Stimulated activated CD4-positive, alpha-beta T cell treated with anti-CD3 and anti-CD28 coated beads, Interleukin-2, amount 100 ng/mL, for 48 hours (primary cell): ENCODE data around the gene EPSTI1.
"Not testable (repeated sequence)": the region's sequence is repeated elsewhere in the genome, so short reads cannot be mapped to it uniquely, and the experiment has no call there.

Experiments used
- DNase-seq, 2 donors: peaks; one replicate each; pipeline ENCODE4 v3.0.0-alpha.2; 2020

The EPSTI1 gene

GRCh38 chr13:43003729-43004128 is 11.7 kb upstream of the EPSTI1 start:
- DNase-seq: no peak

- DNase-seq: no peak
Observed at GRCh38 chr13:43003010-43003409, 11.0 kb upstream of the EPSTI1 start.

GRCh38 chr13:43002021-43002420 is 10.0 kb upstream of the EPSTI1 start:
- DNase-seq: no peak

- DNase-seq: no peak
Observed at GRCh38 chr13:43000676-43001075, 8.6 kb upstream of the EPSTI1 start.

GRCh38 chr13:42999491-42999890 is 7.5 kb upstream of the EPSTI1 start:
- no peak for DNase-seq

- DNase-seq: no peak
Observed at GRCh38 chr13:42997381-42997780, 5.3 kb upstream of the EPSTI1 start.

GRCh38 chr13:42996584-42996983 is 4.5 kb upstream of the EPSTI1 start:
- no peak for DNase-seq

GRCh38 chr13:42994878-42995277 is 2.8 kb upstream of the EPSTI1 start:
- no peak for DNase-seq

- DNase-seq: no peak
Observed at GRCh38 chr13:42992764-42993122, 702 bp upstream of the EPSTI1 start.

GRCh38 chr13:42991233-42991897 is 676 bp downstream of the EPSTI1 start:
- DNase-seq: not testable (repeated sequence)

- no peak for DNase-seq
Observed at GRCh38 chr13:42990291-42991232, 1.5 kb downstream of the EPSTI1 start.

- DNase-seq: no peak
Observed at GRCh38 chr13:42986176-42986574, 5.9 kb downstream of the EPSTI1 start.

- DNase-seq: no peak
Observed at GRCh38 chr13:42985312-42986175, 6.5 kb downstream of the EPSTI1 start.

- DNase-seq: no peak
Observed at GRCh38 chr13:42984691-42985090, 7.3 kb downstream of the EPSTI1 start.

- no peak for DNase-seq
Observed at GRCh38 chr13:42984026-42984425, 8.0 kb downstream of the EPSTI1 start.

- no peak for DNase-seq
Observed at GRCh38 chr13:42981853-42982252, 10.2 kb downstream of the EPSTI1 start.

- no peak for DNase-seq
Observed at GRCh38 chr13:42981317-42981716, 10.7 kb downstream of the EPSTI1 start.

- no peak for DNase-seq
Observed at GRCh38 chr13:42977219-42977659, 14.8 kb downstream of the EPSTI1 start.

- DNase-seq: no peak
Observed at GRCh38 chr13:42976066-42976465, 16.0 kb downstream of the EPSTI1 start.

- DNase-seq: no peak
Observed at GRCh38 chr13:42973581-42973980, 18.5 kb downstream of the EPSTI1 start.

GRCh38 chr13:42971691-42972347 is 20.2 kb downstream of the EPSTI1 start:
- DNase-seq: no peak

GRCh38 chr13:42970824-42971690 is 21.0 kb downstream of the EPSTI1 start:
- DNase-seq: peak in 1 of 2 donors; percentile 30
